Uterus (tissue), 4 donors: ENCODE results near the gene TICAM2. TPM values are rescaled to one million over a fixed set of nuclear protein-coding genes. Genes with fewer than 3 reads are reported as not detected.

Source experiments
- DNase-seq, 2 donors: peaks; one replicate each; pipeline ENCODE4 v3.0.0-alpha.2; 2019 to 2020
- H3K27ac ChIP-seq, 2 donors: fragments of 200-600 bp; sonication (generic); 1 replicate in 1 of 2; 2 replicates in 1 of 2; pipeline ENCODE4 v1.5.1; 2016 to 2018
- H3K27me3 ChIP-seq, 2 donors: fragments of 200-600 bp; sonication (generic); one replicate each; pipeline ENCODE4 v1.5.1; 2018 to 2019; ENCODE audit warnings: control low read depth in 1 of 2
- H3K36me3 ChIP-seq, 2 donors: fragments of 200-600 bp; sonication (generic); one replicate each; pipeline ENCODE4 v1.5.1; 2019; ENCODE audit warnings: control low read depth in 1 of 2
- H3K4me1 ChIP-seq, 2 donors: fragments of 200-600 bp; sonication (generic); one replicate each; pipeline ENCODE4 v1.5.1; 2018 to 2019; ENCODE audit warnings: control low read depth in 1 of 2
- H3K4me3 ChIP-seq, 2 donors: fragments of 200-600 bp; sonication (generic); 1 replicate in 1 of 2; 2 replicates in 1 of 2; pipeline ENCODE4 v1.5.1; 2018 to 2019; ENCODE audit warnings: mild to moderate bottlenecking in 1 of 2
- H3K9me3 ChIP-seq, 2 donors: fragments of 200-600 bp; sonication (generic); one replicate each; pipeline ENCODE4 v1.5.1; 2019; ENCODE audit warnings: control low read depth in 1 of 2
- CTCF ChIP-seq, 4 experiments: fragments of 200-600 bp in 2 of 4; fragments of 450-650 bp in 2 of 4; sonication (generic) in 2 of 4; IDR thresholded peaks; one replicate each; pipeline ENCODE4 v1.5.1; 2016 to 2019; ENCODE audit warnings: antibody characterized with exemption in 4 of 4, mild to moderate bottlenecking in 2 of 4, moderate library complexity in 1 of 4
- POLR2A ChIP-seq, 2 donors: fragments of 450-650 bp; IDR thresholded peaks; one replicate each; pipeline ENCODE4 v1.6.1; 2016; ENCODE audit warnings: antibody characterized with exemption in 2 of 2, mild to moderate bottlenecking in 1 of 2, moderate library complexity in 1 of 2
- intact Hi-C: fragments of 100-400 bp; cut with DNase I; formaldehyde crosslinking; loops from one replicate; pipeline ENCODE4 v1.15.1; 2023; ENCODE audit warnings: low total_unique reads
- total RNA-seq, 4 donors: library from RNA; depleted of rRNA in 3 of 4; stranded (reverse); fragments of >200 nt in 3 of 4; gene quantifications; one replicate each; pipeline versions ENCODE4 v1.1.0 to v1.2.4, GENCODE V29; 2014 to 2023
- donor health status: DM: yes; HTN: yes; CAD: no.

TICAM2 gene
- total RNA-seq, 4 donors from 2014 or later, result 5.4 to 14.0 (median 13.5) TPM; not detected in 1

DNA sequence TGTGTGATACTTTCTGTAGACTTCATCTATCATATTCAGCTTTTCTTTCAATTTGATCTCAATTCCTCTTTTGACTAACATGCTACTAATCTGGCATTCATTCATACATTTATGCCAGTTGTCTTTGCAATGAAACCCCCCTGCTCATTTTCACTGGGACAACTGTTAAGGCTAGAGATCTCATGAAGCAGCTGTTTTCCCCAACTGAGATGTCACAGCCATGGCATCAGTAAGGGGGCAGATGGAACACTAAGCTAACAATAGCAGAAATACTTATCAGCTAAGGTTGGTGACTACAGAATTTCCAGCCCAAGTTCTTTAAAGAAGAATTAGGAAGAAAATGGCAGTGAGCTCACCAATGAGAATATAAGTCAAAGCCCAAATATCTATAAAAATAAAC, 14.2 kb upstream of the TICAM2 start:
- no peak overlapping the region for H3K4me3 ChIP-seq
- H3K27me3 ChIP-seq, result no peaks in the 10 kb centered on the region
- H3K4me1 ChIP-seq, result no peaks in the 10 kb centered on the region
- no peak for TF ChIP-seq CTCF (IDR thresholded peaks at IDR 0.05)
- TF ChIP-seq POLR2A (IDR thresholded peaks at IDR 0.05), result no peak
- H3K27ac ChIP-seq, result no peak overlapping the region
- intact Hi-C loops, result no loop called here
- no peaks in the 10 kb centered on the region for H3K9me3 ChIP-seq
- no peaks in the 10 kb centered on the region for H3K36me3 ChIP-seq
- no peak for DNase-seq

DNA sequence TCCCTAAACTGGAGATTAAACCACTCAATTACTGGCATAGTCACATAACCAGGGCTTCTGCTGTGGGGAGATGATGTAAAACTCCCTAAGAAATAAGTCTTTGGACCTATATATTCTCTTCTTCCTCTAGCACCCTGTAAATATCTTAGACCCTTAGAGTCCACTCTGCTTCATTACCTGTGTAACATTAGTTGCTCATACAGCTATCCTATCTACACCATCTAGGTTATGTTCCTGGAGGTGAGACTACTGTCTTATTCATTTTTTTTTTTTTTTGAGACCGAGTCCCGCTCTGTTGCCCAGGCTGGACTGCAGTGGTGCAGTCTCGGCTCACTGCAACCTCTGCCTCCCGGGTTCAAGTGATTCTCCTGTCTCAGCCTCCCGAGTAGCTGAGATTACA, 9.6 kb upstream of the TICAM2 start:
- Histone ChIP-seq H3K27me3 (no peaks in the 10 kb centered on the region), H3K27ac (no peak overlapping the region), H3K4me3 (no peak overlapping the region), H3K9me3 (no peaks in the 10 kb centered on the region), H3K4me1 (no peaks in the 10 kb centered on the region), H3K36me3 (no peaks in the 10 kb centered on the region)
- no peak for DNase-seq
- TF ChIP-seq CTCF (IDR thresholded peaks at IDR 0.05) (no peak), POLR2A (IDR thresholded peaks at IDR 0.05) (no peak)
- intact Hi-C loops, result no loop called here

GRCh38 chr5:115607935-115608334, 5.7 kb upstream of the TICAM2 start:
- no peaks in the 10 kb centered on the region for H3K4me1 ChIP-seq
- H3K27ac ChIP-seq, result no peak overlapping the region

GRCh38 chr5:115605436-115605835, 3.2 kb upstream of the TICAM2 start:
- no peak for TF ChIP-seq CTCF (IDR thresholded peaks at IDR 0.05)
- TF ChIP-seq POLR2A (IDR thresholded peaks at IDR 0.05), result no peak
- H3K4me1 ChIP-seq, result peaks cover 0 to 9% of the 10 kb centered on the region in 2 donors
- no peak overlapping the region for H3K4me3 ChIP-seq
- intact Hi-C loops, result no loop called here
- DNase-seq, result no peak
- H3K27me3 ChIP-seq, result no peaks in the 10 kb centered on the region
- no peaks in the 10 kb centered on the region for H3K36me3 ChIP-seq
- H3K27ac ChIP-seq, result no peak overlapping the region
- H3K9me3 ChIP-seq, result no peaks in the 10 kb centered on the region

More at GRCh38 chr5:115607935-115608334, 5.7 kb upstream of the TICAM2 start:
- Histone ChIP-seq H3K9me3 (no peaks in the 10 kb centered on the region), H3K36me3 (no peaks in the 10 kb centered on the region), H3K4me3 (no peak overlapping the region), H3K27me3 (no peaks in the 10 kb centered on the region)
- TF ChIP-seq POLR2A (IDR thresholded peaks at IDR 0.05) (no peak), CTCF (IDR thresholded peaks at IDR 0.05) (no peak)
- intact Hi-C loops, result no loop called here
- DNase-seq, result no peak

- Histone ChIP-seq H3K9me3 (no peaks in the 10 kb centered on the region), H3K4me1 (peaks cover 4 to 9% of the 10 kb centered on the region in 2 donors), H3K36me3 (no peaks in the 10 kb centered on the region), H3K27ac (peak overlapping the region; percentile 89 to 98), H3K27me3 (no peaks in the 10 kb centered on the region), H3K4me3 (peak overlapping the region; percentile 46 to 98)
- no peak for DNase-seq
- intact Hi-C loops, result no loop called here
- no peak for TF ChIP-seq POLR2A (IDR thresholded peaks at IDR 0.05)
- no peak for TF ChIP-seq CTCF (IDR thresholded peaks at IDR 0.05)
These were observed 379 bp upstream of the TICAM2 start for GRCh38 chr5:115602591-115603125.
